ENCODE data around the gene TBC1D16.

TBC1D16 gene

DNA sequence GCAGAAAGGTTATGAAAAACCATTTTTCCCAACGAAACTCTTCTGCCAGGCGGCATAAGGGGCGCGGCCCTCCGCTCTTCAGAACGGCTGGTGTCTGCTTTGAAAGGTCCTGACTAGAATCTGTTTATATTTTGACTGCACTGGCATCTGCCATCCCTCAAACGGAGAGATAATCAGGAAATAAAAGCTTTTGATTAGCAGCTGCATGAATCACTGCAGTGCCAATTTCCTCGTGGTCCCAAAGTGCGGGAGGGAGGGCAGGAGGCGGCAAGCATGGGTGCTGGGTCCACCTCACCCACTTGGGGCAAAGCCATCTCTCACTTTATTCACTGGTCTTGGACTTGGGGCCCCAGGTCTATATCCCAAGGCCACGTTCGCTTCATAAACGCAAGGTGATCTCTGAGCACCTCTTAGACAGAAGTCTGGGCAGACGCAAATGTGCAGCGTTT lies 49.7 kb downstream of the TBC1D16 start:
- TF ChIP-seq, protein P1, sequence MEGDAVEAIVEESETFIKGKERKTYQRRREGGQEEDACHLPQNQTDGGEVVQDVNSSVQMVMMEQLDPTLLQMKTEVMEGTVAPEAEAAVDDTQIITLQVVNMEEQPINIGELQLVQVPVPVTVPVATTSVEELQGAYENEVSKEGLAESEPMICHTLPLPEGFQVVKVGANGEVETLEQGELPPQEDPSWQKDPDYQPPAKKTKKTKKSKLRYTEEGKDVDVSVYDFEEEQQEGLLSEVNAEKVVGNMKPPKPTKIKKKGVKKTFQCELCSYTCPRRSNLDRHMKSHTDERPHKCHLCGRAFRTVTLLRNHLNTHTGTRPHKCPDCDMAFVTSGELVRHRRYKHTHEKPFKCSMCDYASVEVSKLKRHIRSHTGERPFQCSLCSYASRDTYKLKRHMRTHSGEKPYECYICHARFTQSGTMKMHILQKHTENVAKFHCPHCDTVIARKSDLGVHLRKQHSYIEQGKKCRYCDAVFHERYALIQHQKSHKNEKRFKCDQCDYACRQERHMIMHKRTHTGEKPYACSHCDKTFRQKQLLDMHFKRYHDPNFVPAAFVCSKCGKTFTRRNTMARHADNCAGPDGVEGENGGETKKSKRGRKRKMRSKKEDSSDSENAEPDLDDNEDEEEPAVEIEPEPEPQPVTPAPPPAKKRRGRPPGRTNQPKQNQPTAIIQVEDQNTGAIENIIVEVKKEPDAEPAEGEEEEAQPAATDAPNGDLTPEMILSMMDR (conservative IDR thresholded peaks at IDR 0.05; ENCODE audit: low read depth, low read length): no peak
- no peak overlapping the region for H3K4me3 ChIP-seq (ENCODE audit: low read length)

DNA sequence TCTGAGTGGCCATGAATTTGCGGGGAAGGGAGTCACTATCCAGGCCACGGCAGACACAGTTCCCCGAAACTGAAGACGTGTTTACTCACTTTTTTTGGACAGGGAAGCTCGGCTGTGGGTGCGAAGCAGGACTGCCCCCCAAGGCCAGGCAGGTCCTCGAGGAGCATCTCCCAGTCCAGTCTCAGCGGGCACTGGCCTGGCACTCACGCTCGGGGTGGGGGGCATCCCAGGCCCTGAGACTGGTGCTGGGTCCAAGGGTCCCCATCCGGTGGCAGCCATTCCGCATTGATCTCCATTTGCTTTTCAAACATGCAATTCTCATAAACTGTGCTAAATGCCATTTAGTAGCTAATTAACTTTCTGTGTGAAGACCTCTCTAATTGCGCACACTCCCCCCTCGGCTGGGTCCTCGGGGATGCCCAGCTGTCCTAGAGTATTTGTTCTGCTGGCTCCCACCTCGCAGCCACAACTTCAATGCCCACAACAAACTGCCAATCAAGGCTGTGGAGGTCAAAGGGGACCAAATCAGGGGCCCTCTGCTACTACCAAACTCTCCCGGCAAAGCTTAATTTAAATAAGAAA lies 50.2 kb downstream of the TBC1D16 start:
- H3K4me3 ChIP-seq (ENCODE audit: low read length): no peak overlapping the region
- TF ChIP-seq, protein P1 (conservative IDR thresholded peaks at IDR 0.05; ENCODE audit: low read depth, low read length): no peak
- no peak for DNase-seq (ENCODE audit: low read depth)

More for the DNA sequence above, 49.7 kb downstream of the TBC1D16 start:
- no peak for DNase-seq (ENCODE audit: low read depth)

DNA sequence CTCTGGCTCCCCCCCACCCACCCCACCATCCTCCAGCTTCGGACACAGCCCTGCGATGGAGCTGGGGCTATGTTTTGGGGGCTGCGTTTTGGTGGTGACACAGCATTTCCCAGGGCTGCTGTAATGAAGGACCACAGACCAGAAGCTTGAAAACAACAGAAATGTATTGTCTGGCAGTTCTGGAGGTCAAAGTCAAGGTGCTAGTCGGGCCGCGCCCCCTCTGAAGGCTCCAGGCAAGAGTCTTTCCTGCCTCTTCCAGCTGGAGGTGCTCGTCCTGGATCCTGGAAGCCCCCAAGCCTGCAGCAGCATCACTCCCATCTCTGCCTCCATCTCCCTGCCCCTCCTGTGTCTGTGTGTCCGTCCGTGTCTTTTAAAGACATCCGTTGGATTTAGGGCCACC lies 50.8 kb downstream of the TBC1D16 start:
- DNase-seq (ENCODE audit: low read depth): no peak
- TF ChIP-seq, protein P1 (conservative IDR thresholded peaks at IDR 0.05; ENCODE audit: low read depth, low read length): no peak
- no peak overlapping the region for H3K4me3 ChIP-seq (ENCODE audit: low read length)

DNA sequence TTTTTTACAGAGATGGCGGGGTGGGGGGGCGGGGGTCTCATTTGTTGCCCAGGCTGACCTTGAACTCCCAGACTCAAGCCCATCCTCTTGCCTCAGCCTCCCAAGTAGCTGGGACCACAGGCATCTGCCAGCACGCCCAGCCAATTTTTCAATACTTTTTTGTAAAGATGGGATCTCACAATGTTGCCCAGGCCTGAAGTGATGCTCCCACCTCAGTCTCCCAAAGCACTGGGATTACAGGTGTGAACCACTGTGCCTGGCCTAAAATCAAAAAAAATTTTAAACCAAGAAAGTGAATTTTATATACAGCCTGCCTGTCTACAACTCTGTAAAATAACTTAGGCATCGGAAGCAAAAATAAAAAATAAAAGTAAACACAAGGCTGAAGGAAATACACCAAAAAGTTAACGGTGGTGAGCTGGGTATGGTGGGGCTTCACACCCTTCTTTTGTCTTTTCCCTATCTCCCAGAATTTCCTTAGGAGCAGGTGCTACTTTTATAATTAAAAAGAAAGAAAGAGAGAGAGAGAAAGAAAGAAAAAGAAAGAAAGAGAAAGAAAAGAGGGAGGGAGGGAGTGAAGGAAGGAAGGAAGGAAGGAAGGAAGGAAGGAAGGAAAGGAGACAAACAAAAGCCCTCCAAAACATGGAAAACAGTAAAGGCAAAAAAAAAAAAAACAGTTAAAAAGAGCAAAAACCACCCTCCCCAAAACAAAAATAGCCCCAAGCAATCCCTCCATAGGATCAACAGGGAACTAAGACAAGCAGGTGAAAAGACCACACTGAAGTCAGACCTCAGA lies 51.4 kb downstream of the TBC1D16 start:
- TF ChIP-seq, protein P1 (conservative IDR thresholded peaks at IDR 0.05; ENCODE audit: low read depth, low read length): no peak
- no peak for DNase-seq (ENCODE audit: low read depth)
- no peak overlapping the region for H3K4me3 ChIP-seq (ENCODE audit: low read length)

DNA sequence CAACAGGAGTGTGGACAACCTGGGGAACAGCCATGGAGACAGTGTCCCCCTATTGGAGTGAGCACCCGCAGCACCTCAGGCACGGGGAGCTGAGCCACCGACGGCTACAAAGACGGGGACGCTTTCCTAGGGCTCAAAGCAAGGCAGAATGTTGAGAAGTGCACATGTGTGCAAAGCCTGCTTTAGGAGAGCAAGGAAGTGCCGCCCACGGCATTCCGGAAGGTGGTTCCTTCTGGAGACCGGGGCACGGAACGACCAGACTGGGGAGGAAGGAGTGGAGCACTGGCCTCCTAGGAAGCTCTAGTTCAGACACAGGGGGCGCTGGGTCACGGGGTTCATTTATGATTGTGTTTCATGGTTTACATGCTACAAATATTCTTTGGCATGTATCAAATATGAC lies 52.2 kb downstream of the TBC1D16 start:
- no peak for DNase-seq (ENCODE audit: low read depth)
- H3K4me3 ChIP-seq (ENCODE audit: low read length): no peak overlapping the region
- TF ChIP-seq, protein P1 (conservative IDR thresholded peaks at IDR 0.05; ENCODE audit: low read depth, low read length): no peak

DNA sequence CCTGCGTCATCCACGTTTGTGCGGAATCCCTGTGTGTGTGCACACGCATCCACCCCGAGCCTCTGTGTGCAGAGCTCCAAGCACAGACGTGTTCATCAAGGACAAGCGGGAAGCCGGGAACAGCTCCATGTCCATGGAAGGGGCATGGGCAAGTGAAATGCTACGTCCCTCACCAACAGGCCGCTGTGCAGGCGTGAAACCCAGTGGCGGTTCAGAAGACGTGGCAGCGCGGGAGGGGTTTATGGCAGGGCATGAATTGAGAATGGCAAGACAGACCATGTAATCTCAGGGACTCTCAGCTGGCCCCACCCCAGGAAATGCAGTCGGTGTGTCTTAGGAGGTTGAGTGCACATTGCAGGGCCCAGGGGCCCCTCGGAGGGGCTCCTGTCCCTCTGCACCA lies 52.7 kb downstream of the TBC1D16 start:
- DNase-seq (ENCODE audit: low read depth): no peak
- no peak overlapping the region for H3K4me3 ChIP-seq (ENCODE audit: low read length)
- TF ChIP-seq, protein P1 (conservative IDR thresholded peaks at IDR 0.05; ENCODE audit: low read depth, low read length): no peak

DNA sequence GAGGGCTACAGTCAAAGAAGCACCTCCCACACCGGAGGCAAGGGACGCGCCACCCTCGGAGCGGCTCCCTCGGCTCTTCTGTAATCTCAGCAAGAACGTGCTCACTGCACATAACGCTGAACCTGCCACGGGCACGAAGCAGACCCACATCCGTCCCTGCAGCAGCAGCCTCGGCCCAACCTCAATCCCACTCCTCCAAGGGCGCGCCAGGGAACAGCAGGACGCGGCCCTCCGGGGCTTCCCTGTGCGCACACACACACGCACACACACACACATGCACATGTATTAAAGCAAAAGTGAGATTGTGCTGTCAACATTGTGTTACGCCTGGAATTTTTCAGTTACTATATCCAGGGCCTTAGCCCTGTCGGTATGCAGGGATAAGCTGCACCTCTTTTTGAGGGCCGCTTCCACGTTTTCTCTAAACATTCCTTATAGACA lies 54.0 kb downstream of the TBC1D16 start:
- TF ChIP-seq, protein P1 (conservative IDR thresholded peaks at IDR 0.05; ENCODE audit: low read depth, low read length): no peak
- peak; percentile 85 for DNase-seq (ENCODE audit: low read depth)
- peak overlapping the region; percentile 15 for H3K4me3 ChIP-seq (ENCODE audit: low read length)

All from retinal pigment epithelial cell (primary cell).